ENCODE results near the gene SEPTIN10. TPM values are rescaled to one million over a fixed set of nuclear protein-coding genes. Genes with fewer than 3 reads are reported as not detected.

The SEPTIN10 gene
- total RNA-seq, 1 donor from 2014 or later = 75.2 TPM

DNA sequence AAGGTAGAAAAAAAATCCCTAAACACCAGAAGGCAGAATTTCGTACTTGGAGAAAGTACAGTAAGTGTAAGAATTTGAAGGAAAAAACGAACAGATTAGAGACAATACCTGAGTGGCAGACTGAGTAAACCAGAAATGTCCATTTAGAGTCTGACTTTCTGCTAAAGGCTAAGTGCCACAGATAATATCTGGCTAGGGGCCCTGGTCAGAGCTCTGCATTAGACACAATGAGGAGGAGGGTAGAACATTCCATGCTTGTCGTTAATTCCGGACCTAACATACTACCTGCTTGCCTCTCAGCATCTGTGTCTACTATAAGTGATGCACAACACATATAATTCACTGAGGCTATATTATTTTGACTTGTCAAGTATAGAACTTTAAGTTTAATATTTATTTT, 18.1 kb downstream of the SEPTIN10 start:
- Mint-ChIP-seq H3K9me3 (ENCODE audit: unreplicated experiment) (no peaks in the 10 kb centered on the region), H3K27me3 (ENCODE audit: unreplicated experiment) (peaks cover 2% of the 10 kb centered on the region), H3K27ac (ENCODE audit: unreplicated experiment) (no peak overlapping the region), H3K4me3 (ENCODE audit: unreplicated experiment) (no peak overlapping the region), H3K36me3 (ENCODE audit: unreplicated experiment) (no peaks in the 10 kb centered on the region), H3K4me1 (ENCODE audit: low read depth, unreplicated experiment) (peaks cover 20% of the 10 kb centered on the region)
- no peak for DNase-seq
- TF ChIP-seq, protein P1, sequence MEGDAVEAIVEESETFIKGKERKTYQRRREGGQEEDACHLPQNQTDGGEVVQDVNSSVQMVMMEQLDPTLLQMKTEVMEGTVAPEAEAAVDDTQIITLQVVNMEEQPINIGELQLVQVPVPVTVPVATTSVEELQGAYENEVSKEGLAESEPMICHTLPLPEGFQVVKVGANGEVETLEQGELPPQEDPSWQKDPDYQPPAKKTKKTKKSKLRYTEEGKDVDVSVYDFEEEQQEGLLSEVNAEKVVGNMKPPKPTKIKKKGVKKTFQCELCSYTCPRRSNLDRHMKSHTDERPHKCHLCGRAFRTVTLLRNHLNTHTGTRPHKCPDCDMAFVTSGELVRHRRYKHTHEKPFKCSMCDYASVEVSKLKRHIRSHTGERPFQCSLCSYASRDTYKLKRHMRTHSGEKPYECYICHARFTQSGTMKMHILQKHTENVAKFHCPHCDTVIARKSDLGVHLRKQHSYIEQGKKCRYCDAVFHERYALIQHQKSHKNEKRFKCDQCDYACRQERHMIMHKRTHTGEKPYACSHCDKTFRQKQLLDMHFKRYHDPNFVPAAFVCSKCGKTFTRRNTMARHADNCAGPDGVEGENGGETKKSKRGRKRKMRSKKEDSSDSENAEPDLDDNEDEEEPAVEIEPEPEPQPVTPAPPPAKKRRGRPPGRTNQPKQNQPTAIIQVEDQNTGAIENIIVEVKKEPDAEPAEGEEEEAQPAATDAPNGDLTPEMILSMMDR (IDR thresholded peaks at IDR 0.05; ENCODE audit: partially characterized antibody, unreplicated experiment) = no peak

DNA sequence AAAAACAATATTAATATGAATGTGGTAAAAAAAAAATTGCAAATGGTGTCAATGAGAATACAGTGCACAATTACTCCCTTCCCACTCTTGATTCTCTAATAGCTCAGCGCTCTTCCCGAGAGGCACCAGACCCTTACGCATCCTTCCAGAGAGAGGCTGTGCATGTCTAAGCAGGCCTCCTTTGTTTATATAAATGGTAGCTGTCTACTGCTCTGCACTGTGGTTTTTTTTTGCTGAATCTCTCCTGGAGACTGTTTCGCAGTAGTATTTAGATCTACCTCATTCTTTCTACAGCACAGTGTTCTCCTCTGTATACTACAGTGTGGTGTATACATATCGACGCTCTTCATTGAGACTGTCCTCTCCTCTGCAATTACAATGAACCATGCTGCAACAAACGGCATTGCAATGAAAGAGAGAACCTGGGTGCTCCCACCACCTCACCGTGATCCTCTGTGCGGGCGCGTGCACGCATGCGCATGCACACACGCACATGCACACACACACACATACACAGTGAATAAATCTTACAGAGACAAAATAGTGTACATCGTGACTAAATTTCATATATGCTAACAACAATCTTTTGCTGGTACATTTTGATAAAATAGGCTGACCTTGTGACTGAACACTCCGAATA, 19.4 kb downstream of the SEPTIN10 start:
- no peaks in the 10 kb centered on the region for H3K36me3 Mint-ChIP-seq (ENCODE audit: unreplicated experiment)
- no peak for DNase-seq
- TF ChIP-seq, protein P1 (IDR thresholded peaks at IDR 0.05; ENCODE audit: partially characterized antibody, unreplicated experiment) = no peak
- peak overlapping the region; percentile 48 for H3K4me3 Mint-ChIP-seq (ENCODE audit: unreplicated experiment)
- H3K27me3 Mint-ChIP-seq (ENCODE audit: unreplicated experiment) = peaks cover 2% of the 10 kb centered on the region
- H3K9me3 Mint-ChIP-seq (ENCODE audit: unreplicated experiment) = no peaks in the 10 kb centered on the region
- H3K4me1 Mint-ChIP-seq (ENCODE audit: low read depth, unreplicated experiment) = peaks cover 13% of the 10 kb centered on the region
- peak overlapping the region; percentile 92 for H3K27ac Mint-ChIP-seq (ENCODE audit: unreplicated experiment)

DNA sequence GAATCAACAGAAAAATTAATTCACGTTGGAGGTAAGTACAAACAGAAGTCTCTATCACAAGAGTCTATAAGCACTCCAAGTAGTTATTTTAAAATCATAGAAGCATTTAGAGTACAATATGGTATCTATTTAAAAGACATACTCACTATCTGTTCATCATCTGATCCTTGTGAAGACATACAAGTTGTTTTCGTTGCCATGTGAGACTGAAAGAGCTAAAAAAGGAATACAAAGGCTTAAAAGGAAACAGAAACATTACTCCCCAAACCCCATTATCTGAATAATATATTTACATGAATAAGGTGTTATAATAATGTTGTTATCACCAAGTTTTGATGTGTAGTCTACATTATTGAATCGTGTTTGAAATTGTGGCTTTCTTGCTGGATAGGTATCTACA, 20.9 kb downstream of the SEPTIN10 start:
- Mint-ChIP-seq H3K4me1 (ENCODE audit: low read depth, unreplicated experiment) (peaks cover 13% of the 10 kb centered on the region), H3K9me3 (ENCODE audit: unreplicated experiment) (no peaks in the 10 kb centered on the region), H3K4me3 (ENCODE audit: unreplicated experiment) (no peak overlapping the region), H3K36me3 (ENCODE audit: unreplicated experiment) (no peaks in the 10 kb centered on the region), H3K27me3 (ENCODE audit: unreplicated experiment) (peaks cover 2% of the 10 kb centered on the region), H3K27ac (ENCODE audit: unreplicated experiment) (no peak overlapping the region)
- DNase-seq = no peak
- TF ChIP-seq, protein P1 (IDR thresholded peaks at IDR 0.05; ENCODE audit: partially characterized antibody, unreplicated experiment) = no peak

DNA sequence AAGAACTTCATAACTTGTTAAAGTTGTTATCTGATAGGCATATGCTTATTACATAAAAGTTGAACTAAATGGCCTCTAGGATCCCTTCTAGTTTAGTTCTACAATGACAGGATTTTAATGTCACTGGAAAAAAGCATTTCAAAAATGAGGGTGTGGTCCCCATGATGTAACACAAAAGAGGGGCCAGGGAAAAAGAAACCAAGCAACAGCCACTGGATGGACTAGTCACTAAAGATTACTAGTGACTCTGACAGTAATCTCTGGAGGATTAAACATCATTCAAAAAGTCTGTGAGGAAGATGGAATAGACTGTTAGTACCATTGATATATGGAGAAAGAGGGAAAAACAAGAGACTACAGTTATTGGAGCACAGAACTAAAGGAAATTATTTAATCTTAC, 22.6 kb downstream of the SEPTIN10 start:
- TF ChIP-seq, protein P1 (IDR thresholded peaks at IDR 0.05; ENCODE audit: partially characterized antibody, unreplicated experiment) = no peak
- Mint-ChIP-seq H3K27me3 (ENCODE audit: unreplicated experiment) (peaks cover 2% of the 10 kb centered on the region), H3K27ac (ENCODE audit: unreplicated experiment) (no peak overlapping the region), H3K9me3 (ENCODE audit: unreplicated experiment) (no peaks in the 10 kb centered on the region), H3K4me1 (ENCODE audit: low read depth, unreplicated experiment) (peaks cover 13% of the 10 kb centered on the region), H3K36me3 (ENCODE audit: unreplicated experiment) (no peaks in the 10 kb centered on the region), H3K4me3 (ENCODE audit: unreplicated experiment) (no peak overlapping the region)
- no peak for DNase-seq

DNA sequence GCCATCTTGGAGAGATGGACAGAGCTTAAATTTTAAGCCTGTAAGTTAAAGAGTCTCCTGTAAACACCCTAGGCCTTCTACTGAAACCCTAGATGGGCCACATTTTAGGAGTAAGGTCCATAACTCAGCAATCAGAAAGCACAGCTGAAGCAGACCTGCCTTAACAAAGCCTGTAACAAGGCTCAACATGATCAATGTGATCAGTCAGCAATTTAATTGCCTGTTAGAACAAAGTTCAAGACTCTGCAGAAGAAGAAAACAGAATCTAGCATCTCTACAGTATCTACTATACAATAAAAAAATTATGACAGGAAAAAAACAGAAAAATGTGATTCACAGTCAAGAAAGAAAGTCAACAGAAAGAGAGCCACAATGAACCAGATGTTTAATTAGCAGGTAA, 27.1 kb downstream of the SEPTIN10 start:
- no peak overlapping the region for H3K4me3 Mint-ChIP-seq (ENCODE audit: unreplicated experiment)
- TF ChIP-seq, protein P1 (IDR thresholded peaks at IDR 0.05; ENCODE audit: partially characterized antibody, unreplicated experiment) = no peak
- peaks cover 2% of the 10 kb centered on the region for H3K9me3 Mint-ChIP-seq (ENCODE audit: unreplicated experiment)
- H3K27ac Mint-ChIP-seq (ENCODE audit: unreplicated experiment) = no peak overlapping the region
- H3K27me3 Mint-ChIP-seq (ENCODE audit: unreplicated experiment) = no peaks in the 10 kb centered on the region
- no peaks in the 10 kb centered on the region for H3K36me3 Mint-ChIP-seq (ENCODE audit: unreplicated experiment)
- no peak for DNase-seq
- peaks cover 10% of the 10 kb centered on the region for H3K4me1 Mint-ChIP-seq (ENCODE audit: low read depth, unreplicated experiment)

Data from glutamatergic neuron (in vitro differentiated cells).